ENCODE measurements around the gene MPV17L2. TPM values are rescaled to one million over a fixed set of nuclear protein-coding genes. Genes with fewer than 3 reads are reported as not detected.
A peak's percentile ranks its signal among the peaks of the same experiment; 100 is the strongest.

Gene MPV17L2
- total and polyA plus RNA-seq, 10 of the 15 experiments (the other 5 are each of a cell fraction or from before 2014, with no cell fraction given), result 5.1 to 57.2 (median 22.9) TPM

- POLR2A ChIA-PET, result interaction anchor here (0.5 to 3.0 kb wide), 12 partner anchors 9 to 171 kb away, joined by 3 to 24 read pairs (median 4); partner anchors contain the start of genes JUND, MPV17L2 and PIK3R2
- H3K4me1 ChIP-seq (ENCODE audit: control insufficient read depth, insufficient read depth, low read length), result peaks cover 57% of the 10 kb centered on the region
- TF ChIP-seq ZNF24 (IDR thresholded peaks at IDR 0.05) (no peak), E2F8 (IDR thresholded peaks at IDR 0.05; ENCODE audit: low read depth, partially characterized antibody) (no peak), ATF7 (IDR thresholded peaks at IDR 0.05; ENCODE audit: low read depth) (peak; percentile 72; the same call in 1 of the 2 replicates), ZNF687 (IDR thresholded peaks at IDR 0.05) (peak; percentile 83), GATAD2B (conservative IDR thresholded peaks at IDR 0.05; ENCODE audit: low read depth) (no peak), RBBP5 (conservative IDR thresholded peaks at IDR 0.05) (no peak), CHD2 (IDR thresholded peaks at IDR 0.05; ENCODE audit: borderline replicate concordance, low read depth, low read length) (0 out of 2 replicates have a peak, but pooled peaks have one; percentile 18), LARP7 (IDR thresholded peaks at IDR 0.05) (no peak), MAX (IDR thresholded peaks at IDR 0.05; ENCODE audit: low read depth, low read length) (peak; percentile 21; the same call in 1 of the 2 replicates), HDGF (IDR thresholded peaks at IDR 0.05) (peak; percentile 98), TCF12 (IDR thresholded peaks at IDR 0.05; ENCODE audit: low read depth, low read length) (no peak), BACH1 (IDR thresholded peaks at IDR 0.05; ENCODE audit: borderline replicate concordance) (peak; percentile 51), CREM (IDR thresholded peaks at IDR 0.05; ENCODE audit: low read depth) (peak; percentile 50; the same call in 1 of the 2 replicates), MLLT1 (IDR thresholded peaks at IDR 0.05) (peak; percentile 83), SMARCA5 (IDR thresholded peaks at IDR 0.05) (peak; percentile 76)
These were observed 21.3 kb upstream of the MPV17L2 start for GRCh38 chr19:18171605-18172327.

More at GRCh38 chr19:18171605-18172327, 21.3 kb upstream of the MPV17L2 start:
- peaks cover 28% of the 10 kb centered on the region for H3K79me2 ChIP-seq (ENCODE audit: control insufficient read depth, insufficient read depth, low read length)
- 25% methylated on average over 8 of the region's 8 CpGs for WGBS (ENCODE audit: insufficient coverage, insufficient replicate concordance, low lambda C conversion rate, missing lambda C conversion rate)
- H3K9me3 ChIP-seq (replicated peaks; ENCODE audit: control insufficient read depth, insufficient read depth, low read length), result no peaks in the 10 kb centered on the region
- no peaks in the 10 kb centered on the region for H3K27me3 ChIP-seq (replicated peaks in 1 of 2; ENCODE audit: control insufficient read depth in 2 of 2, insufficient read depth in 2 of 2, low read length in 1 of 2)
- H3K36me3 ChIP-seq (ENCODE audit: control insufficient read depth in 2 of 2, insufficient read depth in 2 of 2, low read length in 1 of 2), result peaks cover 6 to 9% of the 10 kb centered on the region in 2 experiments; a peak in 3 of 4 replicates
- peak overlapping the region; percentile 28; the same call in 1 of the 2 replicates for H3K9ac ChIP-seq (ENCODE audit: control insufficient read depth, insufficient read depth, low read length)
- no peaks in the 10 kb centered on the region for H4K20me1 ChIP-seq (ENCODE audit: control insufficient read depth, insufficient read depth)
- ChIA-PET CTCF (interaction anchor here (0.9 to 2.0 kb wide), 9 partner anchors 11 to 108 kb away, joined by 3 to 9 read pairs (median 4); no protein-coding TSS in a partner anchor), SMC1A (ENCODE audit: uncharacterized antibody, unreplicated experiment) (interaction anchor here (1.0 to 2.3 kb wide), 11 partner anchors 10 to 80 kb away, joined by 3 to 20 read pairs (median 5); partner anchors contain the start of genes MPV17L2 and PIK3R2), RAD21 (ENCODE audit: unreplicated experiment) (interaction anchor here (0.8 to 3.2 kb wide), 18 partner anchors 9 to 133 kb away, joined by 3 to 29 read pairs (median 6); partner anchors contain the start of genes JUND, MAST3, MPV17L2 and PIK3R2)
- H3K4me2 ChIP-seq (ENCODE audit: control insufficient read depth, insufficient read depth), result peak overlapping the region; percentile 85
- FAIRE-seq, result no peak
- no peak for DNase-seq (ENCODE audit: low read depth, low spot score)
- BruUV-seq (replicated peaks), result no TSS peak
- peak; percentile 5 for ATAC-seq
- H3K27ac ChIP-seq (ENCODE audit: control insufficient read depth, insufficient read depth), result peak overlapping the region; percentile 79
- H2AFZ ChIP-seq (ENCODE audit: control insufficient read depth, low read depth, low read length), result no peak overlapping the region
- in situ Hi-C loops (cut with MboI), result no loop called here
- no peak overlapping the region for H3K4me3 ChIP-seq
- intact Hi-C loops (cut with micrococcal nuclease; ENCODE audit: unreplicated experiment), result loop anchor here (2.0 to 5.0 kb wide), 3 partner anchors 19 to 224 kb away; partner anchors contain the start of genes MAST3 and PIK3R2

Data from GM12878 (cell line).